Spleen (tissue), 7 donors: ENCODE results near the gene EIF3I.

Source experiments
- CTCF ChIP-seq, 11 experiments: fragments of 200-600 bp in 7 of 11; fragments of 450-650 bp in 4 of 11; sonication (generic) in 4 of 11; IDR thresholded peaks in 8 of 11; conservative IDR thresholded peaks in 3 of 11; 1 replicate in 7 of 11; 2 replicates in 4 of 11; pipeline versions ENCODE4 v1.4.0 to v1.8.0; 2016 to 2021; ENCODE audit warnings: antibody characterized with exemption in 11 of 11, inconsistent platforms in 4 of 11, mild to moderate bottlenecking in 1 of 11
- POLR2AphosphoS5 ChIP-seq, 3 donors: sonication (generic); formaldehyde crosslinking; IDR thresholded peaks; one replicate each; pipeline ENCODE4 v1.5.1; 2017; ENCODE audit warnings: antibody characterized with exemption in 3 of 3
- donor health status: DM: no; HTN: no; CAD: no; lungs with moderate emphysema.
- donor health status: DM: no; HTN: no; CAD: no.
- donor health status: DM: no; HTN: no; CAD: no.

DNA sequence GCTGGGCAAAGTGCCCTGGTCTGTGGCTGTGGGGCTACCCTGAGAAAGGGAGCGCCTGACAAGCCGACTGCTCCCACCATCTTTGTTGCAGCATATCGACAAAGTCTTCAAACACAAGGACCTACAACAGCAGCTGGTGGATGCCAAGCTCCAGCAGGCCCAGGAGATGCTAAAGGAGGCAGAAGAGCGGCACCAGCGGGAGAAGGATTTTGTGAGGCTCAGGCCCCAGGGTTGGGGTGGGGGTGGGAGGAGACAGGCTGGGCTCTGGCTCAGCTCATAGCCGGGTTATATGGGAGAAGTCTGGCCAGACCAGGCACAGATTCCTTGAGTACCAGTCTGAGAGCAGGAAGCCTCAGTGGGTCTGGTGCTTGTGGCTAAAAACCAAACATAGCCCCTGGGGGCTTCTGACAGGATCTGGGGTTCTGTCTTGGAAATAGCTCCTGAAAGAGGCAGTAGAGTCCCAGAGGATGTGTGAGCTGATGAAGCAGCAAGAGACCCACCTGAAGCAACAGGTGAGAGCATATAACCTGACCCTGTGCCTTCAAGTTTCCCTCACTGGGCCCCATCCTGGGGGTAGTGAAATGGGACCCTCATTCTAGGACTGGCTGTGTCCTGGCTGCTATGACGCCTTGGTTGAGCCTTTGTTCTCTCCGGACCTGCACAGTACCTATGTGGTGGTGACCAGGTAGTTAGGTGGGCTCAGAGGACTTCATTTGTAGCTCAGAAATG, 29.8 kb upstream of the EIF3I start:
- TF ChIP-seq POLR2AphosphoS5 (IDR thresholded peaks at IDR 0.05) (no peak), CTCF (IDR thresholded peaks at IDR 0.05 in 8 of 11, conservative IDR thresholded peaks at IDR 0.05 in 3 of 11) (no peak)
